NCI-H510A (cell line): ENCODE measurements around the gene STEAP3.

Source experiments
- DNase-seq: peaks from one replicate; lab custom pipeline; 2025; lab: John Stamatoyannopoulos, UW

STEAP3 gene

GRCh38 chr2:119223521-119224390 is at the start of gene STEAP3:
TSS of gene STEAP3 (plus strand) at chr2:119223834. CDS start at chr2:119231013, 7,179 bp downstream.
- DNase-seq = peak; percentile 87

GRCh38 chr2:119174216-119174992 is 49.2 kb upstream of the STEAP3 start:
- DNase-seq = no peak

DNA sequence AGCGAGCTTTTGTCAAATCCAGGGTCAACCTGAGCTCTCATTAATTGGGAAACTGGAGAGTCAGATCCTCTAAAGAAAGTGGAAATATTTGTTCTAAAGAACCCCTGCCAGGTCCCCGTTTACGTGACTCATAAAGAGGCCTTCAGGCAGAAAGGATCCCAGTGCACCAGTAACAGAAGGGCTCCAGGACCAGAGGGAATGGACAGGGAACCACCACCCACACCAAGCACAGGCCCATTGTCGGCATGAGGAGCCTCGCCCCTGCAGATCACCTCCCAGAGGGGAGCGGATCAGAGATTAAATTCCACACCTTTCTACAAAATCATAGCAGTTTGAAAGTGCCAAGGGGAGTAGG is 48.7 kb upstream of the STEAP3 start:
- no peak for DNase-seq

- no peak for DNase-seq
These were observed 48.1 kb upstream of the STEAP3 start for GRCh38 chr2:119175517-119175916.

DNA sequence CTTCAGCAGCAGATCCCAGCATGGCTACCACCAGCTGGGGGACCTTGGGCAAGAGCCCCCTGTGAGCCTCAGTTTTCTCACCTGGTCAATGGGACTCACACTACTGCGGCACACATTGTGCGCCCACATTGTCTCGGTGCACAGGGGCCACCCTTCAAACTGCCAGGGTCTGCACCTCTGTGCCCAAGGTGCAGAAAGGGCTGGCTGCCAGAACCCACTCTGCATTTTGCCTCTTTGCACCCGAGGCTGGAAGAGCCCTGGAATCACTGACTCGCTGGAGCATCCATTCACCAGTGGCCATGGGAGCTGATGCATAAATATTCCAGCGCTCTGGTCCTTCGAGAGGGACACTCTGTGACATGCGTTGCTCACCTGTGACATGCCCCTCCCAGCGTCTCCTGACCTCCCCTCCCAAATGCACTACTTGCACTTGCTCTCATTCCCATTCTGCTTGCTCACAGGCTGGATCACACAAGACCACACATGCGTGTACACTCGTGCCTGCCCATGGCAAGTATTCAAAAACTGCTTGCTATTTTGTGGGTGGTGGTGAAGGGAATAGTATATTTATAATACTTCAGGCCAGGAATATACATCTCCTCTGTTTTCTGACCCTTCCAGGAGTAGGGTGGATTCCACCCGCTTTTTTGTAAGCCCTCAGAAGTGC is 46.3 kb upstream of the STEAP3 start:
- no peak for DNase-seq

DNA sequence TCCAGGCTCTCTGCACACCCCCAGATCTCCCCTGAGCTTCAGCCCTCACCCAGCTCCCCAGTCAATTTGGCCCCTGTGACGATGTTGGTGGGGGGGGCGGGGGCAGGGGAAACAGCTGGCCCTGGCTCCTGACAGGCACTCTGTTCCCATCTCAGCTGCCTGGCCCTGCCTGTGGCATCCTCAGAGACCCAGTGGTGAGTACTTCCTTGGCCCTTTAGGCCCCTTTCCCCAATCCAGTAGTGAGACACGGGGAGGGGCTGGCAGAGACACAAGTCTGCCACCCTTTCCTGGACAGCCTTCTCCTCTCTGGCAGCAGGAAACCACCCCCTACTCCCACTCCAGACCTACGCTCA is 45.8 kb upstream of the STEAP3 start:
- DNase-seq = no peak

GRCh38 chr2:119178776-119179175 is 44.9 kb upstream of the STEAP3 start:
- no peak for DNase-seq

GRCh38 chr2:119179202-119179601 is 44.4 kb upstream of the STEAP3 start:
- no peak for DNase-seq

DNA sequence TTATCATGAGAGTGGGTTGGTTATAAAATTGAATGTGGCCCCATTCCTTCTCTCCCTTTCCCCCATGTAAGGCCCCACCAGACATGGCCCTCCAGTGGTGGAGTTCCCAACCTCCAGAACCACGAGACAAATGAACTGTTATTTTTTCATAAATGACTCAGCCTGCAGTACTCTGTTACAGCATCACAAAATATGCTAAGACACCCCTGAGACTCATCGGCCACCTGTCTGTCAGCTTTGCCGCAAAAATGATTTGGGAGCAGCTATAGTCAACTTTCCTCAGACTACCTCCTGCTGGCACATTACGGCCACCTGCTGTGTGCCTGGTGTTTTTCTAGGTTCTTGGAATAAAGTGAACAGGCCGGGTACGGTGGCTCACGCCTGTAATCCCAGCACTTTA is 43.6 kb upstream of the STEAP3 start:
- no peak for DNase-seq

DNA sequence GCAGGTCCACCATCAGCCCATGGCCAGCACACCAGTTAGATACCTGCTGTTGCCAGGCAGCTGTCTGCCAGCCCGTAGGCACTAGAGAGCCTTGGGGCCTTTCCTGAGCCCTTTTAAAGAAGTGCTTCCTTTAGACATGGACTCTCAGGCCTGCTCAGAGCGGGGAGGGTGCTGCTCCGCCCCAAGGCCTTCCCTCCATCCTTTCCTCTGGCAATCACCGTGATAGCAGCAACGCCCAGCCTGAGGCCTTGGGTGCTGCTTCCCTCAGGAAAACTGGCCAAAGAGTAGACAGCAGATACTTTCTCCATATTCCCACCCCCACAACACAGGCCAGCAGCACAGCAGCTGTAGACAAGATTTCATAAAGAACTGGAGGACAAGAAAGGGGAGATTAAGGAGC is 42.7 kb upstream of the STEAP3 start:
- DNase-seq = no peak

DNA sequence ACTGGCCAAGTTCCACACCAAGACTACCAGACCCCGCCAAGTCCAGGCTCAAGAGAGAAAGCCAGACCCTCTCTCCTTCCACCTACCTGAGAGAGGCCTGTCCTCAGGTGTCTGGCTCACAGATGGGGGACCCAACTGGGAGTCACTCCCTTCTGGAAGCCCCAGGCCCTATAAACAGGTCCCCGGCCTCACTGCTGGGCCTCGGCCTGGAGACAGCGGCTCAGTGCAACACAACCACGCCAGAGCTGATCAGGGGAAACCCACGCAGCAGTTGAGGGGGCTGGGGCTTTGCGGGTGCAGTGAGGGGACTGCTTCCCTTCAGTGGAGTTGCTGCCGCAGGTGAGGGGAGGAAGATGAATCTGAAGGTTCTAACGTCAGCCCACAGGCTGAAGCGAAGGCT is 42.2 kb upstream of the STEAP3 start:
- DNase-seq = no peak

DNA sequence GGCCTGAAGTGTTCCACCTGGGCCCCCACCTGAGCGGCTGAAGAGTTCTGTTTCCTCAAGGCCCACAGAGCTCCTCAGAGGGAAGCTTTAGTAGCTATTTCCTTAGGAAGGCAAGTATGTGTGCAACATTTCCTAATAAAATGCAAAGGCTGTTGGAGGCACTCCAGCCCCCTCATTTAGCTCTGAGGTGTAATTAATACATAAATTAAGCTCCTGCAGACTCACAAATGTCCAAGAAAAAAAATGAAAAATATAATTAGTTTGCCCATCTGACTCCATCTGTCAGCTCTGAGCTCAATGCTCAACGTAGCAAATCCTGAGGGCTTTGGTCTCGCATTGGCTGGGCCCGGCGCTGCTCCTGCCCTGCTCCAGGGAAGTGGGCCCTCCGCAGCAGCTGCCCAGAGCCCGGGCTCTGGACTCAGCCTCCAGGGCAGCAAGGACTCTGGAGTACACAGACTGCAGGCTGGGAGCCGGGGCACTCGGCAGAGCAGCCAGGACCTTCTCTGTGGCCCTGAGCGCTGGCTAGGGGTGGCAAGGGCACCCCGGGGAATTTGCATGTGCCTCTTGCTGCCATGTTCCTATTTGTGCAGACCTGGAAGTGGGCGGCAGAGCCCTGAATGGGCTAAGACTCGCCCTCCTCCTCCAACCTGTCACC is 41.7 kb upstream of the STEAP3 start:
- DNase-seq = no peak

DNA sequence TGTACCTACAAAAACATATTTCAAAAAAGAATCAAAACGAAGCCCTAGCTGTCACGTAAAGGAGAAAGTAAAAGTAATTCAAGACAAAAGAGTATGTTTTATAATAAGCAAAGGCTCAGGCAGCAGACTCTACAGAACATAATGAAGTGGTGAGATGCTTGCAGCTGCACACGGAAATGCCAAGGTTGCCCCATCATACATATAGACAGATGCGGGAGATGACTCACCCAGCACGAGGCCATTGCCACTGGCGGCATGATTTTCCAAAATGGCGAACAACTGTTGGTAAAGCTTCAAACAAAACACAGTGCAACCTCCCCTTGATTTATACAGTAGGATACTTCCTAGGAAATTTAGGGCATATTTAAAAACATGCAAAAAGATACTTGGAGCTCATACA is 39.1 kb upstream of the STEAP3 start:
- no peak for DNase-seq

- no peak for DNase-seq
These were observed 33.1 kb upstream of the STEAP3 start for GRCh38 chr2:119190321-119191111.

GRCh38 chr2:119192893-119193292 is 30.7 kb upstream of the STEAP3 start:
- DNase-seq = no peak

- no peak for DNase-seq
These were observed 28.6 kb upstream of the STEAP3 start for GRCh38 chr2:119195001-119195400.

DNA sequence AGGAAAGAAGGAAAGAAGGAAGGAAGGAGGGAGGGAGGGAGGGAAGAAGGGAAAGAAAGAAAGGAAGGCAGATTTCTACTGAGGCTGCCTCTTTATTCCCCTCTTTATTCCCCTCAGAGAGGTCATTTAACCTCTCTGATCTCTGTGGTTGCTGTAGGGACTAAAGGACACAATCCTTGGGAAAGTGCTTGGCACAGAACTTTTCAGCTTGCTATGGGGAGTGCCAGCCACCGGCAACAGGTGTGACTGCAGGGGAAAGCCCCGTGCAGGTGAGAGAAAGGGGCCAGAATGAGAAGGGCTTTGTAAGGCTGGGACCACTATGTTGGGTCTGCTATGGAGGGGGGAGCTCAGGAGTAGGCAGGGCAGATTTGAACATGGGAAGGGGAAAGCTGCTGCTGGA is 27.7 kb upstream of the STEAP3 start:
- no peak for DNase-seq

DNA sequence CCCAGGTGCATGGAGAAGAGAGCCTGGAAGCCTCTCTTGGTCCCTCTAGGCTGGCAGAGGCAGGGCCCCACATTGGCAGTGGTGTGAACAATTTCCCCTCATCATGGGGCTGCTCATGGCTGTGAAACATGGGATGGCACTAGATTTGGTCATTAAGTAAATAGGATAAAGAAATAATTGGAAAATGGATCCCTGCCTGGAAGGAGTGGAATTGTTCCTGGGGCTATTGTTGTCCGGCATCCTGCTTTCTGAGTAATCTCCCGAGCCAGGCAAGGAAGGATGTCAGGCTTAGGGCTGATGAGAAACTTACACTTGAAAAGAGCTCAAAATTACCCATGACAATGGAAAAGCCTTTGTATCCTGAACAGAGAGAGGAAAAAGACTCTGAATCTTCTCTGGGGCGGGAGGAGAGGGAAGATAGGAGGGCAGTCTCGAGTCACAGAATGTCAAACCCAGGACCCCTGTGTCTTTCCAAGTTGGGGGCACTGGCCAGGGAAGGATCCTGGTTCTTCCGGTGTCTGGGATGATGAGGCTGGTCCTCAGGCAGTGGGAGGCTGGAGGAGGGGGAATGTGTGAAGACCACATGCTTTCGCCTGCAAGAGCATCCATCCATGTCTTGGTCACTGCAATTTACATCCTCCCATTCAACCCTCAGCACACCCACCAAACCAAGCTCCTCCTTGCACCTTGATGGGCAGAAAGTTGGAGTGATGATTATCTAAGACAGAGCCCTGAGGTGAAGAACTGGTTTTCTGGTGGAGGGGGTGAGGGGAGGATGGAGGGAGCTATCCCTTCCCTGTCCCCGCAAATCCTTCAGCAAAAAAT is 27.1 kb upstream of the STEAP3 start:
- no peak for DNase-seq

DNA sequence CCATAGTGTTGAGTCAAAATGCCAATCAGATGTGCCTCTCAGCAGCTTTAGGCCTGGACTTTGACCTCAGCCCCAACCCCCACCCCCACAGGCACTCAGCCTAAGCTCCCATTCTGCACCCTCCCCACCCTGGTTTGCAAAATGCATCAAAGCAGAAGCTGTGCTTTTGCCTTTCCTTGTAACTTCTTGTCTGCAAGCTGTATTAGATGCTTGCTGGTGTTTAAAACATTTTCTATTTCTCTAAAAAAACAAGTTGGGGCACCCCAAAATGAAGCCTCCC is 26.6 kb upstream of the STEAP3 start:
- DNase-seq = no peak

DNA sequence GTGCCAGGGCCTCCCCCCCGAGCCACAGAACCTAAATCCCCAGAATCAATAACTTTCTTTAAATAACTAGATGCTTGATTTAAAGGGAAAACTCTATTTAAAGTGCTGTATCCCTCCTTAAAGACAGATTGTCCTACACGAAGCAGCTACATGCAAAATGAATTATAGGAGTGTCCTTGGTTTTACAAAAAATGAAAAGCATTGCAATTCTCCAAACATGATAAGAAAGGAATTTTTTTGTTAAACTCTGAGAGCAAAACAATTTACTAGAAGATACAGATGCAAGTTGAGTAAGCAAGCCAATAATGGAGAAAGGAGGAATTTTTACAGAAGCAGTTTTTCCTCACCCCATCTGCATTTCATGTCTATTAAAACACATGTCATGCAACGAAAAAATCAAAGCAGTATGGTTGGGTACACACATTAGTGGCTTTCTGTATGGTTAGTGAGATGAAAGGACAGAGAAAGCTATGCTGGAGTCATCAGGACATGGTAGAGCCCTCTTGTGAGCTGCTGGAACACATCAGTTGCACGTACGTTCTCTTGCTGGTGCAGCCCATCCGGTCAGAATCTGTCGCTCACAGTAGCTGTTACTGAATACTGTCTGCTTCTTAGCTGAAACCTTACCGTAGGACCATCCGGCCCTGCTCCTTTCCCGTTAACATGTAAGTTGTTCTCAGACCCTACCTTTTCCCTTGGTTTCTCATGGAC is 25.9 kb upstream of the STEAP3 start:
- no peak for DNase-seq
